ENCODE data around the gene PNPLA8.

The PNPLA8 gene

GRCh38 chr7:108525327-108525984, 479 bp downstream of the PNPLA8 start:
- H3K9me3 ChIP-seq (ENCODE audit: insufficient read depth, low read depth, low read length) = no peaks in the 10 kb centered on the region
- H2AK5ac ChIP-seq (ENCODE audit: low read length) = no peak overlapping the region
- no peak overlapping the region for H4K12ac ChIP-seq (ENCODE audit: low read depth, low read length)
- peaks cover 6% of the 10 kb centered on the region for H3K79me2 ChIP-seq (ENCODE audit: control insufficient read depth, insufficient read depth, low read length, poor library complexity)
- peak overlapping the region; percentile 64 for H2AFZ ChIP-seq (ENCODE audit: insufficient read depth, low read length, poor library complexity)
- no peaks in the 10 kb centered on the region for H3K36me3 ChIP-seq (ENCODE audit: control insufficient read depth in 1 of 2, insufficient read depth in 2 of 2, low read length in 2 of 2)
- H4K91ac ChIP-seq (ENCODE audit: low read depth, low read length) = peak overlapping the region; percentile 65
- no CpG with 5 or more reads among the region's 22 CpGs for WGBS (ENCODE audit: extremely low coverage, insufficient coverage, insufficient read length)
- no peaks in the 10 kb centered on the region for H3K27me3 ChIP-seq (ENCODE audit: insufficient read depth, low read length)
- H3K27ac ChIP-seq (ENCODE audit: low read depth, low read length) = peak overlapping the region; percentile 91
- peak overlapping the region; percentile 95 for H3K4me3 ChIP-seq (ENCODE audit: low read depth, low read length)
- DNase-seq = peak; percentile 74 to 89
- peaks cover 4% of the 10 kb centered on the region for H3K79me1 ChIP-seq (ENCODE audit: low read length)
- H3K4me1 ChIP-seq (ENCODE audit: control insufficient read depth in 1 of 2, insufficient read depth in 2 of 2, low read length in 2 of 2) = peaks cover 4 to 8% of the 10 kb centered on the region in 2 experiments
- peak overlapping the region; percentile 64 for H3K18ac ChIP-seq (ENCODE audit: low read length)
- H4K8ac ChIP-seq (ENCODE audit: low read depth, low read length) = peak overlapping the region; percentile 85
- H3K14ac ChIP-seq (ENCODE audit: low read length) = peak overlapping the region; percentile 41
- H2BK120ac ChIP-seq (ENCODE audit: insufficient read depth, low read length, poor library complexity) = peak overlapping the region; percentile 27
- H2BK12ac ChIP-seq (ENCODE audit: low read length) = no peak overlapping the region
- peak overlapping the region; percentile 53 for H2BK5ac ChIP-seq (ENCODE audit: low read depth, low read length, poor library complexity)
- H3K9ac ChIP-seq (ENCODE audit: low read length) = peak overlapping the region; percentile 78
- no peak overlapping the region for H3K4ac ChIP-seq (ENCODE audit: low read depth, low read length)
- H3K4me2 ChIP-seq (ENCODE audit: low read length) = peak overlapping the region; percentile 74
- no peak overlapping the region for H3K23ac ChIP-seq (ENCODE audit: low read length)

DNA sequence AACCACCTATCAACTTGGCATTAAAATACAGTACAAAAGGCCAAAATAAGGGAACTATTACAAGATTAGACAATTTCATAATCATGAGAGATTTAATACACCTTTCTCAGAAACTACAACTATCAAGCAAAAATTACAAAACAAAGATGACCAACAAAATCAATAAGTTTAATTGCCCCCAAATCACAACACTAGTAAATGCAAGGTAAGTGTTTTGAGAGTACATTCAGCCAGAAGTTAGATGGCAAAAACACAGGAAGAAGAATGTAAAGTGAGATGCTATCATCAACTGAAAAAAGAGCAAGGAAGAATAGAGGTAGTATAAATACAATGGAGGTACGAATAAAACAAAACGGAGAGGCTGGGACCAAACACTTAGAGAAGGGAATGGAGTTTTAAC, 3.2 kb downstream of the PNPLA8 start:
- H3K4me1 ChIP-seq (ENCODE audit: control insufficient read depth in 1 of 2, insufficient read depth in 2 of 2, low read length in 2 of 2) = peaks cover 0 to 8% of the 10 kb centered on the region in 2 experiments
- no peak overlapping the region for H4K91ac ChIP-seq (ENCODE audit: low read depth, low read length)
- no peaks in the 10 kb centered on the region for H3K27me3 ChIP-seq (ENCODE audit: insufficient read depth, low read length)
- H2AK5ac ChIP-seq (ENCODE audit: low read length) = no peak overlapping the region
- peaks cover 4% of the 10 kb centered on the region for H3K79me1 ChIP-seq (ENCODE audit: low read length)
- no peak overlapping the region for H2AFZ ChIP-seq (ENCODE audit: insufficient read depth, low read length, poor library complexity)
- H2BK5ac ChIP-seq (ENCODE audit: low read depth, low read length, poor library complexity) = no peak overlapping the region
- H4K12ac ChIP-seq (ENCODE audit: low read depth, low read length) = no peak overlapping the region
- H3K9me3 ChIP-seq (ENCODE audit: insufficient read depth, low read depth, low read length) = no peaks in the 10 kb centered on the region
- H3K14ac ChIP-seq (ENCODE audit: low read length) = no peak overlapping the region
- H2BK12ac ChIP-seq (ENCODE audit: low read length) = no peak overlapping the region
- no peak overlapping the region for H2BK120ac ChIP-seq (ENCODE audit: insufficient read depth, low read length, poor library complexity)
- no peak overlapping the region for H4K8ac ChIP-seq (ENCODE audit: low read depth, low read length)
- H3K18ac ChIP-seq (ENCODE audit: low read length) = no peak overlapping the region
- H3K4me2 ChIP-seq (ENCODE audit: low read length) = no peak overlapping the region
- H3K27ac ChIP-seq (ENCODE audit: low read depth, low read length) = no peak overlapping the region
- no peak overlapping the region for H3K4me3 ChIP-seq (ENCODE audit: low read depth, low read length)
- peaks cover 6% of the 10 kb centered on the region for H3K79me2 ChIP-seq (ENCODE audit: control insufficient read depth, insufficient read depth, low read length, poor library complexity)
- WGBS (ENCODE audit: extremely low coverage, insufficient coverage, insufficient read length) = no CpG with 5 or more reads among the region's 2 CpGs
- H3K23ac ChIP-seq (ENCODE audit: low read length) = no peak overlapping the region
- H3K9ac ChIP-seq (ENCODE audit: low read length) = no peak overlapping the region
- peak overlapping the region; percentile 43 for H3K4ac ChIP-seq (ENCODE audit: low read depth, low read length)
- peaks cover 0 to 2% of the 10 kb centered on the region in 2 experiments for H3K36me3 ChIP-seq (ENCODE audit: control insufficient read depth in 1 of 2, insufficient read depth in 2 of 2, low read length in 2 of 2)
- DNase-seq = no peak

DNA sequence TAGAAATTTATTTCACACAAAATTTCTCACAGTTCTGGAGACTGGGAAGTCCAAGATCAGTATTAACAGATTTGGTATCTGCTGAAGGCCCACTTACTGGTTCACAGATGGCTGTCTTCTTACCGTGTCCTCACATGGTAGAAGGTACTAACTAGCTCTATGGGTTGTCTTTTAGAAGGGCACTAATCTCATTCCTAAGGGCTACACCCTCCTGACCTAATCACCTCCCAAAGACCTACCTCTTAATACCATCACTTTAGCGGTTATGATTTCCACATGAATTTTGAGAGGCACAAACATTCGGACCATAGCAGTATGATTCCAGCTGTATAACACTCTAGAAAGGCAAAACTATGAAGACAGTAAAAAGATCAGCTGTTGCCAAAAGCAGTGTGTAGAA, 8.0 kb downstream of the PNPLA8 start:
- H3K14ac ChIP-seq (ENCODE audit: low read length) = no peak overlapping the region
- H3K4me3 ChIP-seq (ENCODE audit: low read depth, low read length) = no peak overlapping the region
- no peaks in the 10 kb centered on the region for H3K9me3 ChIP-seq (ENCODE audit: insufficient read depth, low read depth, low read length)
- H4K91ac ChIP-seq (ENCODE audit: low read depth, low read length) = no peak overlapping the region
- no peak overlapping the region for H3K9ac ChIP-seq (ENCODE audit: low read length)
- H2AK5ac ChIP-seq (ENCODE audit: low read length) = no peak overlapping the region
- H3K79me1 ChIP-seq (ENCODE audit: low read length) = no peaks in the 10 kb centered on the region
- no CpG with 5 or more reads among the region's 3 CpGs for WGBS (ENCODE audit: extremely low coverage, insufficient coverage, insufficient read length)
- peaks cover 3% of the 10 kb centered on the region for H3K79me2 ChIP-seq (ENCODE audit: control insufficient read depth, insufficient read depth, low read length, poor library complexity)
- H3K36me3 ChIP-seq (ENCODE audit: control insufficient read depth in 1 of 2, insufficient read depth in 2 of 2, low read length in 2 of 2) = peaks cover 0 to 4% of the 10 kb centered on the region in 2 experiments
- no peak overlapping the region for H2BK5ac ChIP-seq (ENCODE audit: low read depth, low read length, poor library complexity)
- peaks cover 0 to 2% of the 10 kb centered on the region in 2 experiments for H3K4me1 ChIP-seq (ENCODE audit: control insufficient read depth in 1 of 2, insufficient read depth in 2 of 2, low read length in 2 of 2)
- DNase-seq = no peak
- no peak overlapping the region for H3K18ac ChIP-seq (ENCODE audit: low read length)
- no peak overlapping the region for H2AFZ ChIP-seq (ENCODE audit: insufficient read depth, low read length, poor library complexity)
- no peak overlapping the region for H2BK120ac ChIP-seq (ENCODE audit: insufficient read depth, low read length, poor library complexity)
- H4K12ac ChIP-seq (ENCODE audit: low read depth, low read length) = no peak overlapping the region
- no peak overlapping the region for H4K8ac ChIP-seq (ENCODE audit: low read depth, low read length)
- no peak overlapping the region for H3K4ac ChIP-seq (ENCODE audit: low read depth, low read length)
- no peak overlapping the region for H2BK12ac ChIP-seq (ENCODE audit: low read length)
- H3K27me3 ChIP-seq (ENCODE audit: insufficient read depth, low read length) = no peaks in the 10 kb centered on the region
- no peak overlapping the region for H3K27ac ChIP-seq (ENCODE audit: low read depth, low read length)
- H3K4me2 ChIP-seq (ENCODE audit: low read length) = no peak overlapping the region
- H3K23ac ChIP-seq (ENCODE audit: low read length) = no peak overlapping the region

DNA sequence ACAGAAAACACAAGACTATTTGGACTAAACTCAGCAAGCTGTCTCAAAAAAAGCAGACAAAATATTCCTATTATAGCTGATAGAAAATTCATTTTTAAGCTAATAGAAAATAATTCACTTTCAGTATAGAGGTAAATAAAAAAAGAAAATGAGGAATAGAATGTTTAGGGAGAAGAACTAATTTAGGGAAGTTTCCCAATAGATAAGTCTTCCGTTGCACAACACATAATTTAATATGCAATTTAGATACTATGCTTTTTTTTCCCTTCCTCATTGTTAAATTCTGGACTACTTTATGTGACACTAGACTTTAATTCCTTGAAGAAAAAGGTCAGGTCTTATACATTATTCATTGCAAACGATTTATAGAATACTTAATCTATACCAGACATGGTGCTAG, 10.3 kb downstream of the PNPLA8 start:
- no CpG with 5 or more reads among the region's 2 CpGs for WGBS (ENCODE audit: extremely low coverage, insufficient coverage, insufficient read length)
- no peak for DNase-seq
- no peak overlapping the region for H3K14ac ChIP-seq (ENCODE audit: low read length)

More for the DNA sequence above, 10.3 kb downstream of the PNPLA8 start:
- Histone ChIP-seq H3K9me3 (ENCODE audit: insufficient read depth, low read depth, low read length) (no peaks in the 10 kb centered on the region), H3K27me3 (ENCODE audit: insufficient read depth, low read length) (no peaks in the 10 kb centered on the region), H3K4me3 (ENCODE audit: low read depth, low read length) (no peak overlapping the region), H2BK12ac (ENCODE audit: low read length) (no peak overlapping the region), H3K9ac (ENCODE audit: low read length) (no peak overlapping the region), H3K79me2 (ENCODE audit: control insufficient read depth, insufficient read depth, low read length, poor library complexity) (no peaks in the 10 kb centered on the region), H2BK5ac (ENCODE audit: low read depth, low read length, poor library complexity) (no peak overlapping the region), H3K27ac (ENCODE audit: low read depth, low read length) (no peak overlapping the region), H3K36me3 (ENCODE audit: control insufficient read depth in 1 of 2, insufficient read depth in 2 of 2, low read length in 2 of 2) (peaks cover 0 to 6% of the 10 kb centered on the region in 2 experiments), H3K4me2 (ENCODE audit: low read length) (no peak overlapping the region), H4K8ac (ENCODE audit: low read depth, low read length) (no peak overlapping the region), H3K4ac (ENCODE audit: low read depth, low read length) (no peak overlapping the region), H4K12ac (ENCODE audit: low read depth, low read length) (no peak overlapping the region), H3K79me1 (ENCODE audit: low read length) (no peaks in the 10 kb centered on the region), H3K23ac (ENCODE audit: low read length) (no peak overlapping the region), H4K91ac (ENCODE audit: low read depth, low read length) (no peak overlapping the region), H3K18ac (ENCODE audit: low read length) (no peak overlapping the region), H2BK120ac (ENCODE audit: insufficient read depth, low read length, poor library complexity) (no peak overlapping the region), H3K4me1 (ENCODE audit: control insufficient read depth in 1 of 2, insufficient read depth in 2 of 2, low read length in 2 of 2) (no peaks in the 10 kb centered on the region), H2AK5ac (ENCODE audit: low read length) (no peak overlapping the region), H2AFZ (ENCODE audit: insufficient read depth, low read length, poor library complexity) (no peak overlapping the region)
